SKM-1 treated with dmso at 0.1 percent for 144 hours (cell line): ENCODE data around the gene ANKFY1.

ENCODE experiments used
- DNase-seq: peaks from one replicate; lab custom pipeline; 2025; ENCODE audit not compliant: unreplicated experiment; lab: John Stamatoyannopoulos, UW

The ANKFY1 gene, protein sequence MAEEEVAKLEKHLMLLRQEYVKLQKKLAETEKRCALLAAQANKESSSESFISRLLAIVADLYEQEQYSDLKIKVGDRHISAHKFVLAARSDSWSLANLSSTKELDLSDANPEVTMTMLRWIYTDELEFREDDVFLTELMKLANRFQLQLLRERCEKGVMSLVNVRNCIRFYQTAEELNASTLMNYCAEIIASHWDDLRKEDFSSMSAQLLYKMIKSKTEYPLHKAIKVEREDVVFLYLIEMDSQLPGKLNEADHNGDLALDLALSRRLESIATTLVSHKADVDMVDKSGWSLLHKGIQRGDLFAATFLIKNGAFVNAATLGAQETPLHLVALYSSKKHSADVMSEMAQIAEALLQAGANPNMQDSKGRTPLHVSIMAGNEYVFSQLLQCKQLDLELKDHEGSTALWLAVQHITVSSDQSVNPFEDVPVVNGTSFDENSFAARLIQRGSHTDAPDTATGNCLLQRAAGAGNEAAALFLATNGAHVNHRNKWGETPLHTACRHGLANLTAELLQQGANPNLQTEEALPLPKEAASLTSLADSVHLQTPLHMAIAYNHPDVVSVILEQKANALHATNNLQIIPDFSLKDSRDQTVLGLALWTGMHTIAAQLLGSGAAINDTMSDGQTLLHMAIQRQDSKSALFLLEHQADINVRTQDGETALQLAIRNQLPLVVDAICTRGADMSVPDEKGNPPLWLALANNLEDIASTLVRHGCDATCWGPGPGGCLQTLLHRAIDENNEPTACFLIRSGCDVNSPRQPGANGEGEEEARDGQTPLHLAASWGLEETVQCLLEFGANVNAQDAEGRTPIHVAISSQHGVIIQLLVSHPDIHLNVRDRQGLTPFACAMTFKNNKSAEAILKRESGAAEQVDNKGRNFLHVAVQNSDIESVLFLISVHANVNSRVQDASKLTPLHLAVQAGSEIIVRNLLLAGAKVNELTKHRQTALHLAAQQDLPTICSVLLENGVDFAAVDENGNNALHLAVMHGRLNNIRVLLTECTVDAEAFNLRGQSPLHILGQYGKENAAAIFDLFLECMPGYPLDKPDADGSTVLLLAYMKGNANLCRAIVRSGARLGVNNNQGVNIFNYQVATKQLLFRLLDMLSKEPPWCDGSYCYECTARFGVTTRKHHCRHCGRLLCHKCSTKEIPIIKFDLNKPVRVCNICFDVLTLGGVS

DNA sequence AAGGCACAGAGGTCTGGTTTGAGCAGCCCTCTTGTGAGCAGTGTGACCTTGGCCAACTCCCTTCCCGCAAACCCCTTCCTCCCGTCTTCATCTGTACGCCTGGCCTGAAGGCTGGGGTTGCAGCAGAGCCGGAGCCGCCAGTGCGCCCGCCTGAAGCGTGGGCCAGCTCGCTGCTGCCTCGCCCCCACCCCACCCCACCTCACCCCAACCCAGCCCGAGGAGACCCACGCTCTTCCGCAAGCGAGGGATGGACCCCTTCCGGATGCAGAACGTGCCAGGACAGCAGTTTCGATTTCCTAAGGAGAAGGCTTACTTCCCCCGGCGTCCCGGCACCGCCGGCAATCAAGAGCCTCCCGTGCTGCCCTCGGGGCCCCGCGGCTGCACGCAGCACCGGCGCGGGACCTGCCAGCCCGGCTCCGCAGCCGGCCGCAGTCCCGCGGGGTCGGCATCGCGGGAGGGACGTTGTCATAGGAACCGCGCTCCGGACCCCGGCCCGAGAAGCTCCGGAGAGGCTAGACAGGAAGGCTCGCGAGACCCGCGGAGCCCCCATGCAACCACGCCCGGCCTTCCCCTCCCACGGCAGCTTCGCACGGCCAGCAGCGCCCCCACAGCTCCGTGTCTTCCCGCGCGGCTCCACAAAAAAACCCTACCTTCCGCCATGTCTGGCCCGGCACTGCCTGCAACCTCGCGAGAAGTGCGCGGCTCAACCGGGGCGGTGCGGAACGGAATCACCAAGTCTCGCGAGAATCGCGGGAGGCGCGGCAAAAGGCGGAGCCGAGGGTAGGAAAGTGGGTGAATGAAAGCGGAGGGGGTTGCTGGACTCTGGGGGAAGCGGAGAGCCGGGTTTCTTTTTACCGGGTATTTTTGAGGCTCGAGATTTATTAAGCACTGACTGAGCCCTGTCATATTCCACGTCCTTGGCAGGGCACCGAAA is at the start of gene ANKFY1:
Gene ANKFY1 (minus strand): TSS at position 698 of the 934 bp plus-strand sequence. CDS start 38 bp downstream, at position 660.
- DNase-seq = peak; percentile 62

- no peak for DNase-seq
These were observed 46.7 kb upstream of the ANKFY1 start for GRCh38 chr17:4310354-4311060.

DNA sequence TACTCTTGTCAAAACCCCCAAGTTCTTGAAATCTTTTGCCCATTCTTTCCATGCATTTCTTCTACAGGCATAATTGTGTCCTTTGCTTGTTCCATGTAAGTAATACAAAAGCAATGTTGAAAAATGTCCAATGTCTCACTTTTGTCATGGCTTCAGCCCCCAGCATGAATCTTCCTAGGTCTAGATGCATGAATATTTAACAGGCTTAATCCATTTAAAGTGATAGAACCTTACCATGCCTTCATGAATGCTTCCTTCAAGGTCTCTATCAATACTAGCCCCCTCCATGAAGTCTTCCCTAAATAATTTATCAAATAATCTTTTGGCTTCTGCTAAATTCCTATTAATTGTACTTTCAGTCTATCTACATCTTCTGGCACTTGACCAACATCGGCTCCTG is 46.1 kb upstream of the ANKFY1 start:
- DNase-seq = no peak

- no peak for DNase-seq
These were observed 43.6 kb upstream of the ANKFY1 start for GRCh38 chr17:4307179-4307930.

- DNase-seq = no peak
These were observed 41.4 kb upstream of the ANKFY1 start for GRCh38 chr17:4305224-4305623.

GRCh38 chr17:4304417-4305027 is 40.7 kb upstream of the ANKFY1 start:
- DNase-seq = peak; percentile 9

- no peak for DNase-seq
These were observed 37.3 kb upstream of the ANKFY1 start for GRCh38 chr17:4301066-4301465.

DNA sequence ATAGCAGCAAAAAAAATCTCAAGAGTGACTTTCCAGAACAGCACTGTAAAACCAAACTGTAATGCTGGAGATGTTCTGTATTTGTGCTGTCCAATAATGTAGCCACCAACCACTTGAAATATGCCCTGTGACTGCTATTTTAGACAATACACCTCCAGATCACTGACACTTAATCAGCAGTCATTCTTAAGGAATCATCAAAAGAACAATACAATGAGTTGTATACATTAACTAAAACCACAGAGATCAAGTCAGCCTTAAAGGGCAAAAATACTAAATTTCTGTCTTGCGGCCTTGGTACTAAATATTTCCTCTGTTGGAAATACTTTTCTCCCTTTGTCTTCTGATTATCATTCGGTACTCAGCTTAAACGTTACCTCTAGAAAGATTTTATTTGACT is 33.6 kb upstream of the ANKFY1 start:
- DNase-seq = no peak

DNA sequence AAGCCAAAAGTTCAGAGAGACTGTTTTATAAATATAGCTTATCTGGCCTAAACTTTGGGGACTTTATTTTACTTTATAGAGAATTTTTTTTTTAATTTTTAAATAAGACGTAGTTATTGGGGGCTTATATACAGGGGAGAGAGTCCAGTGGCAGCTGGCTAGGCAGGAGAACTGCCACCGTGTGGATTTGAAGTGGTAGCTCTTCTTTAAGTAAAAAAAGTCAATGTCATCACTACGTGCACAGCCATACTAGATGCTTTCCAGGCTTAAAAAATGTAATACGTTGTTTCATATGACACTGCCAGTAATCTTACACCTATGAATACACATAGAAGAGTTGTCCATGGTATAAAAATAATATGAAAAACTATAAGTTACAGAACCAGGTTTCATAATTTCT is 31.9 kb upstream of the ANKFY1 start:
- DNase-seq = no peak

DNA sequence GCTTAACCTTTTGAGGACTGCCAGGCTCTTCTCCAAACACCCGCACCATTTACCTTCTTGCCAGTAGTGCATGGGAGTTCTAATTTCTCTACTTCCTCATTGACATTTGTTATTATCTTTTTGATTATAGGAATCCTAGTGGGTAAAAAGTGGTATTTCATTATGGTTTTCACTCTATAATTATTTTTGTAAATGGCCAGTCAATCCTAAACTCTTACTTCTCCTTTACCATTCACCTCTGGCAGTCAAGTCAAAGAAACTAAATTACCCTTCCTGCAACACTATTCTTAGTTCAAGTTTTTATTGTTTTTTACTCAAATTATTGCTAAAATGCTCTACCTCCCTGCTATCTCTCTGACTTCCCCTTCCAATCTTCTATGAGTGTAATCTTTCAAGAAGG is 29.8 kb upstream of the ANKFY1 start:
- no peak for DNase-seq

- DNase-seq = no peak
These were observed 23.9 kb upstream of the ANKFY1 start for GRCh38 chr17:4287710-4288109.

- no peak for DNase-seq
These were observed 12.7 kb upstream of the ANKFY1 start for GRCh38 chr17:4276514-4276913.

DNA sequence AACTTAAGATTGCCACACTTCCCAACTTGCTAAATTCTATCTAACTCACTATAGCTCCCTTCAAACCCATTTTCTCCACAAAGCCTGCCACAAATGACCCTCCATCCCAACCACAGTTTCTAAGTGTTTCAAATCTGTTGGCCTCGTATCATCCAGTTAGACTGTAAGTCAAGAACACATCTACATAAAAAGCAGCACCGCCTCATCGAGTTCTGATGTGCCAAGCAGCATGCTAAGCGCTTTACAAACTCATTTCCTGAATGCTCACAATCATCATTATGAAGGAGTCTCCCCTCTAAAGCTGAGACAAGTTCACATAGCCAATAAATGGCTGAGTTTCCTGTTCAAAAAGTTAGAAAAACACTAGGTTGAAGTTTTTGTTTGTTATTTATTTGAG is 9.2 kb upstream of the ANKFY1 start:
- DNase-seq = no peak

DNA sequence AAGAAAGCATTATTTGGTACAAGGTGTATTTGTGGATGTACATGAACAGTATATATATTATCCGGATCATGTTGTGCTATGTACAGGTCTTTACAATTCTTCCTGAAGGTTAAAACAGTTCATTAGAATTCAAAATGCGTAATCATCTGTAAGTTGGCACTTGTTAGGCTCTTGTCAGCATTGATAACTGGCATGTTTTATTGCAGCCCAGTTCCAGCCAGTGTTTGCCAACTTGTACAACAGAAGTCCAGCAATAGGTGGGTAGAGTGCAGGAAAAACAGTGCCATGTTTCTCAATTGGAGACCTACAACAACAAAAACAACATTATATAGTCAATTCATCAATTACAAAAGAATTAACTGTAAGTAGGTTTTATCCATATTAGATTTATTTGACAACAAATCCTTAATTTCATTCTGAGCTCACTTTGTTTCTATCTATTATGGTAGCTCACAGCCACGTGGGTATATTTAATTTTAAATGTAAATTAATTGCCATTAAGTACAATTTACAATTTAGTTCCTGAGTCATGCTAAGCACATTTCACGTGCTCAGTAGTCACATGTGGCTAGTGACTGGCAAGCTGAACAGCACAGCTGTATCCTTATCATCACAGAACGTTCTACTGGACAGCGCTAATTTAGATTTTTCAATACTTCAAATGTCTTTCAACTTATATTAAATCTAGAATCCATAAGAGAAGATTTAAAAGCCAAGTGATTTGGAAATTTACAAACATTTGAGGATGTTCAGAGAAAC is 8.6 kb upstream of the ANKFY1 start:
- no peak for DNase-seq

GRCh38 chr17:4270736-4271135 is 7.0 kb upstream of the ANKFY1 start:
- DNase-seq = no peak

- DNase-seq = no peak
These were observed 6.1 kb upstream of the ANKFY1 start for GRCh38 chr17:4269915-4270314.

GRCh38 chr17:4267402-4267801 is 3.6 kb upstream of the ANKFY1 start:
- no peak for DNase-seq

DNA sequence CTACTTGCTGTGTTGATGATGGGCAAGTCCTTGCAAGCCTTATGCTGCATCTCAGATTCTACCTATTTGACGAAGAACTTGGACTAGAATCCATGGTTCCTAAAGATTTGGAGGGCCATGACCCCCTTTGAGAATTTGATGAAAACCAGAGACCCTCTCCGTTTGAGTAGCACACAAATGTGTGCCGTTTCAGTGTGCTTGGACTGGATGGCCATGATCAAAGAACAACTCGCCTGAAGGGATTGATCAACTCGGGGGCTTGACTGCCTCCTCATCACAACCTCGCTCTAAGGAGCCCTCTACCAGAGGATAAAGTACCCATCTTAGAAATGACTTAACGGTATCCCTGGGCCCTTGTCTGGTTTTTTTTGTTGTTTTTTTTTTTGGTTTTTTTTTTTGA is 2.8 kb upstream of the ANKFY1 start:
- DNase-seq = no peak
